D721Med (cell line): Measurements from ENCODE around the gene OMA1.

Source experiments
- DNase-seq: peaks from one replicate; pipeline ENCODE4 v3.0.0; 2011; ENCODE audit warnings: low spot score; ENCODE audit not compliant: insufficient read length
- FAIRE-seq: peaks from 2 replicates; lab custom pipeline; 2011; peaks lifted over from hg19 to GRCh38; lab: Jason Lieb, UNC
- CTCF ChIP-seq: IDR thresholded peaks from 2 replicates; pipeline ENCODE4 v1.5.1; 2012; ENCODE audit warnings: mild to moderate bottlenecking, control low read depth; ENCODE audit not compliant: insufficient read depth; ENCODE audit errors: missing control alignments

The OMA1 gene

GRCh38 chr1:58524353-58524945 is 22.1 kb downstream of the OMA1 start:
- FAIRE-seq (no peak), DNase-seq (no peak)
- TF ChIP-seq CTCF: no peak

DNA sequence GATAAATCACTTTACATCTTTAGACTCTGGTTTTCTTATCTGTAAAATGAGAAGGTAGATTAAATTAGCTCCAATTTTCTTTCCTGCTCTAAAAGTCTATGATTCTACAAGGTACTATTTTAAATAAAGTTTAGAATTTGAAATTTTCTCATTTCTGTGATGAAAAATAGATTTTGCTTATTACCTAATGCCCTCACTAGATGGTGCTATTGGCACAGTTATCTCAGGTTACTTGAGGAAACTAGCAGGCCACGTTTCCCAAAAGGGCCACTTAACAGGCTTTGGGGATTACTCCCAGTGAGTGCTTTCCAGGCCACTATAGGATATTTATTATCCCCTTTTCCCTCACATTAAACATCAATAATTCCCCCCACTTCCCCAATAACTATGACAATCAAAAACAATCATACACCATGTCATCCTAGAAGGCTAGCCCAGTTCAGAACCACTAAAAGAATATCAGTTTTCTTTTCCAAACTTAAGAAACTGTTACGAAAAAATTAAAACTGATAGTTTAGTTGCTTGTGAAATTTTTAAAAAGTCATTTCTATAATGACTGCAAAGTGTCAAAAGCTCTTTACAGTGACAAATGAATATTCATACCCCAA is 30.6 kb downstream of the OMA1 start:
- FAIRE-seq: peak; percentile 73
- peak; percentile 82 for TF ChIP-seq CTCF
- no peak for DNase-seq

DNA sequence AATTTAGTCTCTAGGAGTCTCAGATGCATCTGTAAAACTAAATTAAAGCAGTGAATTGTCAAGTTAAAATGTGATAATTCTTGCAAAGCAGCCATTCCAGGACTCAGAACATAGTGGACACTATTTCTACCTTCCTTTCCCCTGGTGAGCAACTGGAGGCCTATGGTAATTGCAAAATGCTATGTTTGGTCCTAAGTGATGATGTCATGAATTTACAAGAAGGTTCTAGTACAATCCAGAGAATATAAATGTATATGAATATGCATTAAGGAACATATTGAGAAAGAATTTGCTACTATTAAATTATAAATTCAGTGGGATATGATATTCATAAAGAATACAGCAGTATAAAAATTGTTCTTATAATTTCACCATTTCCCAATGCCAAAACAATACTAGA is 32.6 kb downstream of the OMA1 start:
- no peak for FAIRE-seq
- no peak for TF ChIP-seq CTCF
- DNase-seq: no peak

DNA sequence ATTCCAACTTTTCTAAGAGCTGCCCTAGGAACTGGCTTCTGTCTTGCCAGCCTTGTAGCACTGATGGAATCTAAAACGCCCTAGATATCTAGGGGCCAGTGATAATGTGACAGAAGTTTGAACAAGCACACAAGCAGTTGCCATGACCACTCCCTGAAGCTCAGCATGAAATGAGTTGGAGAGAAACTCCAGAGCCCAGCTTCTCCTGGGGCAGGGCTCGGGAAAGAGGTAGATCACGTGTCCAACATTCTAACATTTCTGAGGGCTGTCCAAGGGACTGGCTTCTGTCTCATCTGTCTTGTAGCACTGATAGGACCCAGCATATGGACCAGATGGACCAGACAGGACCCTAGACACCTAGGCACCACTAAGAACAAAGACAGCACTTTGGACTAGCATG is 37.9 kb downstream of the OMA1 start:
- DNase-seq: no peak
- no peak for TF ChIP-seq CTCF
- FAIRE-seq: no peak

- FAIRE-seq: no peak
- DNase-seq: no peak
- no peak for TF ChIP-seq CTCF
Measured at GRCh38 chr1:58505286-58505685, 41.2 kb downstream of the OMA1 start.

- no peak for TF ChIP-seq CTCF
- DNase-seq: no peak
- no peak for FAIRE-seq
Measured at GRCh38 chr1:58502519-58502918, 44.0 kb downstream of the OMA1 start.

DNA sequence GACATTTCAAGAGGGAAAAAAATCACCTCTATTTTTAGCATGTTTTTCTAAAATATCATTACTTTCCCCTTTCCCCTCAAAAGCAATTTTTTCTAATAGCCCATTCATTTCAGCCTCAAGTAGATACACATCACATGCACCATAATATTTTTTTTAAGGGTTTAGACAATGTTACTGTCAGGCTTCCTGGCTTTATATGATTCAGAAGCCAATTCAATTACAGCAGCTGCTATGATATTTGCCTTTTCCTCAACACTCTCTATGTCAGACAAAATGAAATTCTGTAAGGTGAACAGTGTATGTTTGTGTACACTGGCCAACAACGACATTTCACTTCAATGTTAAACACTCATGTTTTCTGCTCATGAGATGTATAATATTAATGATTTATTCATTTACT is 46.5 kb downstream of the OMA1 start:
- FAIRE-seq (no peak), DNase-seq (no peak)
- TF ChIP-seq CTCF: no peak
